GM18499 (cell line): ENCODE measurements around the gene AHNAK.
"Not testable (repeated sequence)": the region's sequence is repeated elsewhere in the genome, so short reads cannot be mapped to it uniquely, and the experiment has no call there.

Source experiments
- ATAC-seq: cut with Tn5 transposase; IDR thresholded peaks from one replicate; pipeline ENCODE4 v1.9.1; 2021; ENCODE audit warnings: moderate number of reproducible peaks; ENCODE audit not compliant: insufficient read depth, unreplicated experiment

Gene AHNAK

DNA sequence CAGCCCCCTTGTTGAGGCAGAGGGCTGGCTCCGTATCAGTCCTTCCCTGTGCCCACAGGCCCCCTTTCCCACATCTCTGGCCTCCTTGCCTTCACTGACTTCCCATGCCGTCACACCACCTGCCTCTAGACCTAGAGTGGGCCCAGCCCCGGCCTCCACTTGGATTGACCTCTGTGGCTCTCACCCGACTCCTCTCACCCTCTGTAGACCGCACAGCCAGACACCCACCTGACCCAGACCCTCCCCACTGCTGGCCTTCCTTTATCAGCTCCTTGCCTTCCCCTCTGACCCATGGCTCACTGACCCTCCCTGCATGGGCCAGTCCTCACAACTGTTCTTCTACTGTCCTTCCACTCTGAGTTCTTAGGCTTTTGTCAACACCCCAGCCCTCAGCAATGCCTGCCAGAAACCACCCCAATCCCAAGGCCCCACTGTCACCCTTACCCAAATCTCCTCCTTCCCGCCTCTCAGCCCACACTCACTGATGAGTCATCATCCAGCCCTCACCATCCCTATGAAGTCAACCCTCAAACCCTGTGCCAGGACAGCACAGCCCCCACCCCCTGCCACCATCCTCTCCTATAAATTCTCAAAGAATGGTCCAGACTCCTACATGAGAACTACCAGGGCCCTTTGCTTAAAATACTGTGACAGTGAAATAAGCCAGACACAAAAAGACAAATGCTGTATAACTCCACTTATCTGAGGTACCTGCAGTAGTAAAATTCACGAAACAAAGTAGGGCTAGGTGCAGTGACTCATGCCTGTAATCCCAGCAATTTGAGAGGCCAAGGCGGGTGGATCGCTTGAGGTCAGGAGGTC is 74.3 kb downstream of the AHNAK start:
- no peak for ATAC-seq

DNA sequence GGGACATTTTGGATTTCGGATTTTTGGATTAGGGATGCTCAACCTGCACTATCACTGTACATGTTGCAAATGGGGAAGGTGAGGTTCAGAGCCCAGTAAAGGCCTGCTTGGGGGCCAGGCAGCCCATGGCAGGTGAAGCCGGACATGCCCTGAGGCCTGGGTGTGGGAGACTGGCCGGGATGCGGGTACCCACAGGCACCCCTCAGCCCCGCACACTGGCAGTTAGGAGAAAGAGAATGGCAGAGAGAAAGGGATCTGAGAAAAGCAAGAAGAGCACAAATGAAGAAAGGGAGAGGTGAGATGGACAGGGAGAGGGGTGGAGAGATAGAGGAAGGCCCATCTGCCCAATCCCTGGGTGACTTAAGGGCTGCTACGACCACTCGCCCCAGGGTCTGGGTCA is 75.0 kb downstream of the AHNAK start:
- no peak for ATAC-seq

DNA sequence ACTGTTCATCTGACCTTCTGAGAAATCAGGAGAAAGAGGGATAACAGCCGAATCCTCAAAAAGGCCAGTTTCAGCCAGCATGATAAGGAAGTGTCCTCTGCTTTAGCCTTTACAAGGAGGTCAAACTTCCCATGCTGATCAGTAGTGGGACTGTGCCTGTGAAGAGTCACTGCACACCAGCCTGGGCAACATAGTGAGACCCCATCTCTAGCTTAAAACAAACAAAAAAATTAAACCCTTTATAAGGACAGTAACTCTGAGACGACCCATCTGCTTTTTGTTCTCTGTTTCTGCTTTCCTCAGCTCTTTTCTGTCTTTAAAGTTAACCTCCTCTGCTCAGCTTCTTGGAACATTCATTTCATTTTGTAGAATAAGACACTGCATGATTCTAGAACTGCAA is 78.0 kb downstream of the AHNAK start:
- no peak for ATAC-seq

DNA sequence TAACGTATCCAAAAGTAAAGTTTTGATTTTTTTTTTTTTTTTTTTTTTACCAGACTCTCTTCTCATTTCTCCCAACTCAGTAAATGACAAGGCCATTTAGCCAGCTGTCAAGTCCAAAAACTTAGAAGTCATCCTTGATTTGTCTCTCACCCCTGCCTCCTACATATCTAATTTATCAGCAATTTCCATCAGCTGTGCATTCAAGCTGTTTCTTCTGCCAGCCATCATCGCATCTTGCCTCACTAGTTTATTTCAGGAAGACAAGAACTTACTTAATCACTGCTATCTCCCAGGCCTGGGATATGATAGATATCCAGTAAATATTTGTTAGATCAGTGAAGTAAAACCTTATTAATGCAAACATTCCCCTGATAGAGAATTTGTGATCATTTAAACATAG is 80.2 kb downstream of the AHNAK start:
- no peak for ATAC-seq

DNA sequence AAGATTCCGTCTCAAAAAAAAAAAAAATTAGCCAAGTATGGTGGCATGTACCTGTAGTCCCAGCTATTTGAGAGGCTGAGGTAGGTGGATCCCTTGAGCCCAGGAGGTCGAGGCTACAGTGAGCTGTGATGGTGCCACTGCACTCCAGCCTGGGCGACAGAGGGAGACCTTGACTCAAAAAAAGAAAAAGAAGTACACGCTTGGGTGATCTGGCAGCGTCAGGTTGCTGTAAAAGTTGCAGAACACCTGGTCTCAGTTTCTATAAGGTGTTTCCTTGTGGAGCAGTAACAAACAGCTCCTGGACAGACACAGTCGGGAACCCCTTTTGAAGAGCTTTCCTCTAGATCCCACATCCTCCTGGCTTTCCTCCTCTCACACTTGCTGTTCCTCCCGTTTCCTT is 82.0 kb downstream of the AHNAK start:
- no peak for ATAC-seq

DNA sequence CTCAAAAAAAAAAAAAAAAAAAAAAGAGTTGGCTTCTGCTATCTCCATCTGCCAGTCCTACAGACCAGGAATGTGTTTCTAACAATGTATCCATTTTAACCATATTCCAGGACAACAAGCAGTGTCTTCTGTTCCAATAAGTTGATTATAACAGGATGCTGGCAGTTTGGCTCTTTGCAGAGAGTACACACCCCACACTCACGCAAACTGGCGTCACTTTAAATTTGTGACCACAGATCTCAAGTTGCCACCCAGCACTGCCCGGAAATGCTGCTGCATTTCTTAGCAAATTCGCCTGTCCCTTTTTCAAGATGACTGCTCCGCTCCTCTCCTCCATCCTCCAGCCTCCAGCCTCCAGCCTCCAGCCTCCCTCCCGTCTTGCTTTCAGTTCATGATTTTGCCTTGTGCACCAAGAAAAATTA is 83.5 kb downstream of the AHNAK start:
- no peak for ATAC-seq

DNA sequence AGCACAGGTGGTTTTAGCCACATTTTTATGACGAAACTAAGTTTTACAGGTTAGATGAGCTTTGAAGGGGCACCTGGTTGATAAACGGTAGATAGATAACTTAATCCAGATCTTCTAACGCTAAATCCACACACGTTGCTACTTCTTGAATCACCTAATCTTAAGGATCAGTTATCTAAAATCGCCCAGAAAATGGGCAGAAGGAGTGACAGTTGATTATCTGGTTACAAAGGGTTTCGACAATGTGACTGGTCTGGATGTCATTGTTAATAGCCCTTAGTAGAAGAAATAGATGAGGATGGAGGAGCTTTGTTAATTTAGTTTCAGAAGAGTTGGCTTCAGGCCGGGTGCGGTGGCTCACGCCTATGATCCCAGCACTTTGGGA is 84.1 kb downstream of the AHNAK start:
- no peak for ATAC-seq

DNA sequence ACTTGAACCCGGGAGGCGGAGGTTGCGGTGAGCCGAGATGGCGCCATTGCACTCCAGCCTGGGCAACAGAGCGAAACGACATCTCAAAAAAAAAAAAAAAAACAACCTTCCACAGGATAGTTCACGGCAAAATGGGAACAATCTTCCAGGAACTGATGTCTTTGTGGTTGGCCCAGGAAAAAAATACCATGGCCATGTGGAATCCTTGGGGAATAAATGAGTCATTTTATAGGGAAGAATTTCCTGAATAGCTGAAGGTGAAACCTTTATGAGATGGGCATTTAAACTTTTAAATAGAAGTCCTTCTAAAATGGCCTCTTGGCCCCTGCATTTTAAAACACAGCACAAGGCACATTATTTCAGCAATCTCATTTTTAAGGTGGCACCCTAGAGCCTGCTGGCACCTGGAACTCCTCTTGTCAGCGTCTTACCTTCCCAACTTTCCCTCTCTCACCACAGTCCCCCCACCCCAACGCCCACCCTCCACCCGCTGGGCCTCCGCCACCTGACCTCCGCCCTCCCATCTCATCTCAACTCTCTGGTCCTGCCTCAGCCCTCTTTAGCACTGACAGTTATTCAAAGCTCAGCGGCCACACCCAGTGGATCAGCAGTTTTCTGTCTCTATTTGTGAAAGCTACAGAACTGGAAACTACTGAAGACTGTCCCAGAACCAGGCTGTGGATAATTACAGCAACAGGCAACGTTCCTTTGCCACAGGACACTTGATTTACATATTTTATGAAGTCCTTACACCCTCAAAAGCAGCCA is 84.7 kb downstream of the AHNAK start:
- ATAC-seq = no peak

DNA sequence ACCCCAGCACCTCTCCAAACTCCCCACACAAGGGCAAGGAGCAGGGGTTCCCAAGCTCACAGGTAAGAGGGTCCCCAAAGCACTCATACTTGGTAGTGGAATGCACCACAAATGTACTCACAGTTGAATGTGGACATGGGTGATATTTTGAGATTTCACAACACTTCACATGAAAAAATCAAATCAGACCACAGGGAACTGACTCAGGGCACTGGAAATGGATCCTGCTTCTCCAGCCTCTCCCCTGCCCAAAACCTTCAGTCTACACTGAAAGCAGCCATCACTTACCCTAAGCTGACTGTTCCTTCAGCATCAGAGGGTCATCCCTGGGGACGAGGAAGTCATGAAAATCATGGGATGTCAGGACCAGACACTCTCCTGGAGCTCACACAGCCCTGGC is 87.5 kb downstream of the AHNAK start:
- ATAC-seq = no peak

DNA sequence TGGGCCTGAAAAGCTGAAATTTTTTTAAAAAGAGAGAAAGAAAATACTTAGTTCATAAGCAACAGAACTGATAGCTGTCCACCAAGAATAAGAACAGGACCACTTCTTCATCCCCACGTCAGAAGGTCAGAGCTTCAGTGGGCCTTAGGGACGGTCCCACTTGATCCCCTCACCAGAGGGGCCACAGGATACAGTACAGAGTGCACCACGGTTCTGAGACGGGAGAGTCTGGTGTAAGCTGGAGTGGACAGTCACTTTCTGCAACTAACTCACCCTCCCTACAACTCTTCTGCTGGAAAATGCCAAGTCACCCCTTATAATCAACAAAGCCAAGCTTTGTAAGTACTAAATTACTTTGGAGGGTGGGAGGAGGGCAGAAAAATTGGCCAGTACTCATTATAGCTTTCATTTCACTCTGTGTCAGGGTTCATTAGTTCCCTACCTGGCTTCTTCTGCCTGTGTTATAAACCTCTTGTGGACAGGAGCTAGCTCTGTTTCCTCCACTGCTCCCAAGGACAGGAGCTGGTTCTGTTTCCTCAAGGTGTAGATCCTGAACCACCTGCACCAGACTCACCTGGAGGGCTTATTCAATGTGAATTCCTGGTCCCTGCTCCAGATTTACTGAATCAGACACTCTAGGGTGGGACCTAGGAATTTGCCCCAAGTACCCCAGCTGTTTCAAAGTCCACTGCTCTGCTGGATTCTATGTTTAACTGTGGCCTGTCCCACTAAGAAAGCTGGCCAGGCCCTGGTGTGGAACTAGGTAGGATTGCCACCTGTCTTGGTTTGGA is 88.2 kb downstream of the AHNAK start:
- no peak for ATAC-seq

DNA sequence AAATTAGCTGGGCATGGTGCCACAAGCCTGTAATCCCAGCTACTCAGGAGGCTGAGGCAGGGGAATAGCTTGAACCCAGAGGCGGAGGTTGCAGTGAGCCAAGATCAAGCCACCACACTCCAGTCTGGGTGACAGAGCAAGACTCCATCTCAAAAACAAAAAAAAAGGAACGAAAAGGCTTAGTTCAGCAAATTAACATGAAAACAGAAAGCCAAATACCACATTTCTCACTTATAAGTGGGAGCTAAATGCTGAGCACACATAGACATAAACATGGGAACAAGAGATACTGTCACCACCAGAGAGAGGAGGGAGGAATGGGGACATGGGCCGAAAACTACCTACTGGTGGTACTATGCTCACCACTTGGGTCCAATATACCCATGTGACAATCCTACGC is 89.1 kb downstream of the AHNAK start:
- no peak for ATAC-seq

DNA sequence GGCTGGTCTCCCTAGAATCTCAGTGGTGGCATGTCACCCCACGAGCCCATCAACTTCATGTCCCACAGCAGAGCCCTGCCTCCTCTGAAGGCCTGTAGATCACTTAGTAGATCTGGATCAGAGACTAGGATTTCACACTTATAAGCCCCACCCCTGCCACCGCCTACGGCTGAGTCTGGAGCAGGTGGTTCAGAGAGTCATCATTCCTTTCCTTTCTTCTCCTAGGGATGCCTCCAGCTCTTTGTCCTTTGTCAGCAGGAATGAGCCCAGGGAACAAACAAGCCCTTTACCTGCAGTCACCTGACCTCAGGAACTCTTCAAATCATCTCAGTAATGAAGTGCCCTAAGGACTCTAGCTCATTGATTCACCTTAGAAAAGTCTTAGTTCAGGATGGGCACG is 90.0 kb downstream of the AHNAK start:
- ATAC-seq = no peak

DNA sequence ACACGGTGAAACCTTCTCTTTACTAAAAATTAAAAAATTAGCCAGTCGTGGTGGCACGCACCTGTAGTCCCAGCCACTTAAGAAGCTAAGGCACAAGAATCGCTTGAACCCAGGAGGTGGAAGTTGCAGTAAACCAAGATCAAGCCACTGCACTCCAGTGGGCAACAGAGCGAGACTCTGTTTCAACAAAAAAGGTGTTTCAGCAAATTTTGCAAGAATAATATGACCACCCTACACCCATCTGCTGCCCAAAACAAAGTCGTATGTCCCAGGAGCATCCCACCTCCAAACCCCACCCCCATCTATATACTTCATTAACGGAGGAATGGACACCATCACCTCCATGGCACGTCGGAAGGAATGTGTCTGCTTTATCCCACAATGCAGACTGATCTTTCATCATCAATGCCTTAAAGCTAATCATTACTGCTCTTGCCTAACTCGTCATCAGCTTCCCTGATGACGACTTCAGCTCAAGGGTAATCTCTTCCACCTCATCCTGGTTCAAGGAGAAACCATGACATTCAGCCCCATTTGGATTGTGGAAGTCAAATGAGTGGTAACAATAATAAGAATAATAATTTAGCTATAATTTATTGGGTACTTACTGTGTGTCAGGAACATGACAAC is 93.7 kb downstream of the AHNAK start:
- ATAC-seq = no peak

DNA sequence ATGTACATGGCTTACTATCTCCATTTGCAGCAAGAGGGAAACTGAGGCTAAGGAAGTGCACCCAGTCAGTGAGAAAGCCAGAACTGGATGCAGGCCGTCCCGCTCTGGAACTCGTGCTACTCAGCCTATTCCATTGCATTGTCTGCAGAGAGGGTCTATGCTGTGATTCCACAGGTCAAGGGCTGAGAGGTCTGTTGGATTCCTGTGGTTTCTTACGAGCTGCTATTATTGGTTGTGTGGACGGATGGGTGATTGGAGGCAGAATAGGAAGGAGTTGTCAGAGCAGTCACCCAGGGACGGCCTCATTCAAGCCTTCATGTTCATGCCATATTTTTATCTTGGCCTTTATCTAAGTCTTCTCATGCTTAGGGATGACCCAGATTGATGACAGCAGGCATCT is 94.3 kb downstream of the AHNAK start:
- ATAC-seq = no peak

DNA sequence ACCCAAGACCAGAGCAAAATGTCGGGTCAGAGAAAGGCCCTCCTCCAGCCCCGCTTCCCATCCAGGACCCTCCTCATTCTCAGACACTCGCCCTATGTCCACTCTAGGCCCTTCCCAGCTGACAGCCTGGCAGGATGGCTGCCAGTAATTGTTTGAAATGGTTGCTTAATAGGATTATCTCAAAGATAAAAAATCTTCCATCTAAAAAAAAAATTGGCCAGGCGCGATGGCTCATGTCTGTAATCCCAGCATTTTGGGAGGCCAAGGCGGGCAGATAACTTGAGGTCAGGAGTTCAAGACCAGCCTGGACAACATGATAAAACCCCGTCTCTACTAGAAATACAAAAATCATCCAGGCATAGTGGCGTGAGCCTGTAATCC is 95.4 kb downstream of the AHNAK start:
- no peak for ATAC-seq

DNA sequence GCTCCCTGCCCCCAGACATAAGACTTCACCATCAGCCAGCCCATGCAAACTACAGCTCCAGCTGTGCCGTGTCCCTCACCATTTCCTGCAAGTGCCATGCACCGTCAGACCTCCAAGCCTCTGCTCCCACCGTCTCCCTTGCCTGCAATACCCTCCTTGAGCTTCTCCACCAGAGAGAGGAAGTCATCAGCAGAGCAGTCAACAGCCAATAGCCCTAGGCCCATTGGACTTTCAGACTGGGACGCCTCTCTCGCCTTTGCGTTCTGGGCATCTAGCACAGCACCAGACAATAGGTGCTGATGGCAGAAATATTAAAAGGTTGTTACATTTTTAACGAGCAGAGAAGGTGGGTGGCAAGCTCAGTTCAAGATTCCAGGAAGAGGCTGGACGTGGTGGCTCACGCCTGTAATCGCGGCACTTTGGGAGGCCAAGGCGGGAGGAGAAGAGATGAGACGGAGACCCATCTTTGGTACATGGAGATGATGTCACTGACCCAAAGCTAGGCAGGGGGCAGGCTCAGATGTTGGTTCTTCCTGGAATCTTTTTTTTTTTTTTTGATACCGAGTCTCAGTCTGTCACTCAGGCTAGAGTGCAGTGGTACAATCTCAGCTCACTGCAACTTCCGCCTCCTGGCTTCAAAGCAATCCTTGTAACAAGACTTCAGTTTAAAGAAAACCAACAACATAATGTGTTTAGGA is 95.9 kb downstream of the AHNAK start:
- no peak for ATAC-seq

DNA sequence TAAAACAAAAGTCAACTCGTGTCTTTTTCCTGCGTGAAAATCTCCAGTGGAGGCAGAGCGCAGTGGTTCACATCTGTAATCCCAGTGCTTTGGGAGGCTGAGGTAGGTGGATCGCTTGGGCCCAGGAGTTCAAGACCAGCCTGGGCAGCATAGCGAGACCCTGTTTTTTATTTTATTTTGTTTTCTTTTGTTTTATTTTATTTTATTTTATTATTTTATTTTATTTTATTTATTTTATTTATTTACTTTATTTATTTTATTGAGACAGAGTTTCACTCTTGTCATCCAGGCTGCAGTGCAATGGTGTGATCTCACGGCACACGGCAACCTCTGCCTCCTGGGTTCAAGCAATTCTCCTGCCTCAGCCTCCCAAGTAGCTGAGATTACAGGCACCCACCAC is 96.7 kb downstream of the AHNAK start:
- not testable (repeated sequence) for ATAC-seq

DNA sequence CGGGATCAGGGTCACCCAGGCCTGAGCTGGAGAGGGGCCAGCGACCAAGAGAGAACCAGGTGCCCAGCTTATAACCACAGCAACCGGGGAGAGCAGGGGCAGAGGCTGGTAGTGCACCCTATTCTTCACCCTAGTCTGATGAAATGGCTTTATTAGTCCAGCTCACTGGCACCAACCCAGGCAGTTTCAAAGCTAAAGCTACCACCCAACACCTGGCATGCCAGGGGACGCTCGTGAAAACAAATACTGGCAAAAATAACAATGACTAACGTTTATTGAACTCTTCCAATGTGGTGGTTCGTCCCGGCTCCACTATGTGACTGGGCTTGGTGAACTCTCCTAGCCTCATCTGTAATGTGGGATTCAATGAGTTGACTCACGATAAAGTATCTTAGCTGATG is 97.2 kb downstream of the AHNAK start:
- ATAC-seq = no peak

DNA sequence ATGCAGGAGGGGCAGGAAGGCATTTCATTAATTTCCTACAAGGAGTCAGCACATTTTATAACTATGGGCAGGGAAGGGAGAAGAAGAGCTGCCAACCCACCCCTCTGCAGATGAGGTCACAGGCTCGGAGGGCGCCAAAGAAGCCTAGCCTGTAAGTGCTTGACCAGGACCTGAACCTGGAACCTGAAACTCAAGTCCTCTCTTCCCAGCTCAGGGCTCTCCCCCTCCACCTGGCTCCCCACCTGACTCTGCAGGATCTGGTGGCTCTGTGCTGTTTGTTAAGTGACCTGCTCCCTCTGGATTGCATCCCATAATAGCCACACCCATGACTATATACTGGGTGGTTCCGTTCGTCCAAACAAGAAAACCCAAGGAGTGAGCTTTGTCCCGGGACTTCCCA is 100.5 kb downstream of the AHNAK start:
- no peak for ATAC-seq

DNA sequence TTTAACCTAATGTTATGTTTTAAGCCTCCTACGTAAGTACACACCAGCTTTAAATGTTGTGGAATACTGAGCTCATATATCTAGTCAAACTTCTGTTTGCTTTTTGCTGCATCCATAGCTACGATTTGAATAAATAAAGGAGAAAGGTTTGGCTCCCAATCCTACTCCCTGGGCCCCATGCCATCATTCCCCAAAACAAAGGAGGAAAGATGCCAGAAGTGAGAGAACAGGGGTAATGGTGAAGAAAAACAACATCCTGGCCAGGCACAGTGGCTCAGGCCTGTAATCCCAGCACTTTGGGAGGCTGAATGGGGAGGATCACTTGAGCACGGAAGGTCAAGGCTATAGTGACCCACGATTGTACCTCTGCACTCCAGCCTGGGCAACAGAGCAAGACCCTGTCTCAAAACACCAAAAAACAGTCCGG is 101.3 kb downstream of the AHNAK start:
- no peak for ATAC-seq
